Activated naive CD4-positive, alpha-beta T cell treated with anti-CD3 and anti-CD28 coated beads, Interleukin-2, amount 10 ng/mL, durations not matched to agents 7 days and 5 days (primary cell): ENCODE measurements around the gene MRAP2.
"Not testable (repeated sequence)": the region's sequence is repeated elsewhere in the genome, so short reads cannot be mapped to it uniquely, and the experiment has no call there.

Experiments used
- CTCF ChIA-PET: fragments of 350-600 bp; sonication (Branson Sonifier 250); formaldehyde crosslinking; loops from one replicate; lab custom pipeline; 2021; ENCODE audit warnings: antibody characterized with exemption; lab: Charles Lee
- DNase-seq: peaks from one replicate; pipeline ENCODE4 v3.0.0-alpha.2; 2020
- H3K27ac Mint-ChIP-seq: one replicate; pipeline ENCODE4 v1.8.0; 2021; ENCODE audit warnings: mild to moderate bottlenecking, moderate library complexity, mixed read lengths
- H3K27me3 Mint-ChIP-seq: one replicate; pipeline ENCODE4 v1.8.0; 2021; ENCODE audit warnings: mild to moderate bottlenecking, mixed read lengths
- H3K36me3 Mint-ChIP-seq: one replicate; pipeline ENCODE4 v1.8.0; 2021; ENCODE audit warnings: mixed read lengths
- H3K4me1 Mint-ChIP-seq: one replicate; pipeline ENCODE4 v1.8.0; 2021; ENCODE audit warnings: mixed read lengths
- H3K4me3 Mint-ChIP-seq: one replicate; pipeline ENCODE4 v1.8.0; 2021; ENCODE audit warnings: mild to moderate bottlenecking, moderate library complexity, mixed read lengths
- H3K9me3 Mint-ChIP-seq: one replicate; pipeline ENCODE4 v1.8.0; 2021; ENCODE audit warnings: mixed read lengths

Gene MRAP2

DNA sequence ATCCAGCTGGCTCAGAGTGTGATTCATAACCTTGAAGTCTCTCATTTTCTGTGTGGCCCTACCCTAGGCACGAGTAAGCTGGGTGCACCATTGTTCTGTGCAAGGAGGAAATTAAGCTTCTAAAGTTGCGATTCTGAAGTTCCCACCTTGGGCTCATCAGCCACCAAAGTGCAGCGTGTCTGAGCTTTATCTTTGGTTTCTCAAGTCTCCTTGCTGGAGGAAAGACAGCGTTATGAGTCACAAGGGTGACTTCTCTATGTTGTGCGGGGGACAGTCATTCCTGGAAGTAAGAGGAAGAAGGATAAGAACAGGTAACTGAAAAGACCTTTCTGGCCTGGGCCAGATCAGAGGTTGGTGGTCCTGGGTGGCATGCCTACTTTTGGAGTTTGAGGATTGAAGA lies 16.8 kb downstream of the MRAP2 start:
- CTCF ChIA-PET, result no interaction called here
- Mint-ChIP-seq H3K36me3 (no peaks in the 10 kb centered on the region), H3K4me3 (no peak overlapping the region), H3K4me1 (no peaks in the 10 kb centered on the region), H3K9me3 (no peaks in the 10 kb centered on the region), H3K27ac (no peak overlapping the region), H3K27me3 (peaks cover 8% of the 10 kb centered on the region)
- no peak for DNase-seq

DNA sequence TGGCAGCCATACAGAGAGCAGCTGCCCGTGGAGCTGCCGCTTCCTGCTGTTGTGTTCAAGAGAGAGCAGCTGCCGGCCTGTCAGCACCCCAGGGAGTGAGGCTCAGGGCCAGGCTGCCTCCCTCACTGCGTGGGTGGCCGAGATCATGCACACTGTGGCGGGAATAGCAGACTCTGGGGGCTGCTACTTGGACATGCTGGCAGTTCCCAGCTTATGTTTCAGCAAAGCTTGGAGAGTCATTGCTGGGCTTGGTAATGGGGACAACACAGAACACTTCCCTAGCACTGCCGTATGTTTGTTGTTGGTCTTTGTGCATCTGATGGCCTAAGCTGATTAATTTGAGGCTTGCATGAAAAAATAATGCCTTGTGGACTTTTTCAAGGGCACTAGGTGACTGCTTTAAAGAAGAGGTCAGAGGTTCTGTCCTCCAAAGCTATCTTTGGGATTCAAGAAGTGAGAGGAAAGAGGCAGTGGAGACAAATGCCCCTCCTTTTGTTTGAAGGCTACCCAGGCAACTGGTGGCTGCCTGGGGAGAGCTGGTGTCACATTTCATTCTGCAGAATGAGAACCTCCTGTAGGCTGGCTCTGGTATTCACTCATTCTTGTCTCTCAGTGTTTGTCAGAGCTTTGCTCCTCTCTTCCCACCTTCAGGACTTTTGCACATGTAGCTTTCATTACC lies 18.8 kb downstream of the MRAP2 start:
- Mint-ChIP-seq H3K27ac (no peak overlapping the region), H3K27me3 (peaks cover 8% of the 10 kb centered on the region), H3K4me1 (no peaks in the 10 kb centered on the region), H3K9me3 (no peaks in the 10 kb centered on the region), H3K4me3 (no peak overlapping the region), H3K36me3 (no peaks in the 10 kb centered on the region)
- no peak for DNase-seq
- CTCF ChIA-PET, result no interaction called here

- Mint-ChIP-seq H3K9me3 (no peaks in the 10 kb centered on the region), H3K27me3 (peaks cover 8% of the 10 kb centered on the region), H3K4me1 (no peaks in the 10 kb centered on the region), H3K36me3 (no peaks in the 10 kb centered on the region), H3K27ac (no peak overlapping the region), H3K4me3 (no peak overlapping the region)
- CTCF ChIA-PET, result no interaction called here
- no peak for DNase-seq
Observed at GRCh38 chr6:84052883-84053241, 19.3 kb downstream of the MRAP2 start.

DNA sequence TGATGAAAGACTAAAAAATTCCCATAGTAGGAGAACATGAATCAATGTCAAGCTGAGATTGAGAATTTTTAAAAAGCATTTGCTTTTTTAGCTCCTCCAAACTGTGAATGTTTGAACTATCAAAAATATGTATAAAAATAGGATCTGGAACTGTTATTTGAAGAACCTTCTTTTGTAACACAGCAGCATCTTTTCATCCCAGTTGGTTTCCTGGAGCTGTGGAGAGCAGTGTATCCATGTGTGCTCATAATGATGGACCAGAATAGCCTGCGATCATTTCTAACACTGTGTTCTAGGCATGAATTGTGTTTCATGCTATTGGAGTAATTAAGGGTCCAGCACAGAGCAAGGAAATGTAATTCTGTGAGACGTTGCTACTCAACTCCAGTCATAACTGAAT lies 22.1 kb downstream of the MRAP2 start:
- H3K9me3 Mint-ChIP-seq, result no peaks in the 10 kb centered on the region
- DNase-seq, result no peak
- no peak overlapping the region for H3K4me3 Mint-ChIP-seq
- H3K36me3 Mint-ChIP-seq, result no peaks in the 10 kb centered on the region
- H3K27ac Mint-ChIP-seq, result no peak overlapping the region
- H3K27me3 Mint-ChIP-seq, result peaks cover 8% of the 10 kb centered on the region
- CTCF ChIA-PET, result no interaction called here
- no peaks in the 10 kb centered on the region for H3K4me1 Mint-ChIP-seq

DNA sequence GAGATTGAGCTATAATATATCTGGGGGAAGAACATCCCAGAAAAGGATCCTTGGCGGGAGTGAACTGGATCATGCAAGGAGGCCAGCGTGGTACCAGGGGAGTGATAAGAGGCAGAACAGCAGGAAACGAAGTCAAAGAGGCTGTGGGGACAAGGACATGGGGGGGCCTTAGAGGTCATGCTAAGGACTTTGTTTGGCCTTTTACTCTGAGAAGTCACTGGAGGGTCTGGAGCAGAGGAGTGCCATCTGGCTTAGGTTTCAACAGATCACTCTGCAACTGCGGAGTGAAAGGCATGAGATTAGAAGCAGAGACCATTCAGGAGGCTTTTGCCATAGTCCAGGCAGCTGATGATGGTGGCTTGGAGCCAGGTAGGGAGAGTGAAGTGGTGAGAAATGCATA lies 24.3 kb downstream of the MRAP2 start:
- H3K4me3 Mint-ChIP-seq, result no peak overlapping the region
- CTCF ChIA-PET, result no interaction called here
- DNase-seq, result no peak
- H3K27me3 Mint-ChIP-seq, result peaks cover 4% of the 10 kb centered on the region
- no peaks in the 10 kb centered on the region for H3K4me1 Mint-ChIP-seq
- no peaks in the 10 kb centered on the region for H3K9me3 Mint-ChIP-seq
- no peaks in the 10 kb centered on the region for H3K36me3 Mint-ChIP-seq
- H3K27ac Mint-ChIP-seq, result no peak overlapping the region

DNA sequence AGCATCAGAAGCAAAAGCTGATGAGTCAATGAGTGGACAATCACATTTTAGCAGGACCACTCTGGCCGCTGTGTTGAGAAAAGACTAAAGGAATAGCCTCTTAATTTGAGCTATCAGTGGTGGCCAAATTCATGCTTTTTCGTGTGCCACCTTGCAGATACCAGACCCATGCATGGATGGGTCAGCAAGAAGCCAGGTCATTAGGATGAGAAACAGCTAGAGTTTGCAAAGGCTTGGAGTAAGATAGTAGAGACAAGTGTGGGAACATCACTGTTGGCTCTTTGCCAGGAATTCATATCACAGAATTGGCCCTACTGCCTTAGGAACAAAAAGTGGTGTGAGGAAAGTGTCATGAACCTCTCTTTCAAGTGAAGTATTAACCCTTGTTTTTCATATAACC lies 25.5 kb downstream of the MRAP2 start:
- no peaks in the 10 kb centered on the region for H3K9me3 Mint-ChIP-seq
- no peaks in the 10 kb centered on the region for H3K27me3 Mint-ChIP-seq
- no peaks in the 10 kb centered on the region for H3K4me1 Mint-ChIP-seq
- no peak overlapping the region for H3K4me3 Mint-ChIP-seq
- no peak for DNase-seq
- no peak overlapping the region for H3K27ac Mint-ChIP-seq
- no peaks in the 10 kb centered on the region for H3K36me3 Mint-ChIP-seq
- CTCF ChIA-PET, result no interaction called here

DNA sequence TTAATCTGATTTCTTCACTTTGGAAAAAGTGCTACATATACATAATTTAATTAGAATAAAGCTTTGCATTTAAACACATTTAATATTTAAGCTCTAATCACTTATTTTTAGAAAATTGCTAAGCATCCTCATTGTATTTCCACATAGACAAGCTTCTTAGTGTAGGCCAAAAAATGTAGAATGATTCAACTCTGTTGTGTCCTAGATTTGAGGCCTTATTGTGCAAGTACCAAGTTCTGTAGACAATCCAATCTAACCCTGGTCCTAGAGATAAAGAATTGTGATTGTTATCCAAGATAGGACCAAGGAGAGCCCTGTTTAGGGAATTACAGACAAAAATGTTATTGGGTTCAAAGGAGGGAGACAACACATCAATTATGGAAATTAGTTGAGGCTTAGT lies 27.6 kb downstream of the MRAP2 start:
- Mint-ChIP-seq H3K4me3 (no peak overlapping the region), H3K36me3 (no peaks in the 10 kb centered on the region), H3K27me3 (no peaks in the 10 kb centered on the region), H3K27ac (no peak overlapping the region), H3K9me3 (no peaks in the 10 kb centered on the region), H3K4me1 (no peaks in the 10 kb centered on the region)
- CTCF ChIA-PET, result no interaction called here
- no peak for DNase-seq

GRCh38 chr6:84061613-84062398 lies 28.2 kb downstream of the MRAP2 start:
- H3K9me3 Mint-ChIP-seq, result no peaks in the 10 kb centered on the region
- no peaks in the 10 kb centered on the region for H3K36me3 Mint-ChIP-seq
- H3K4me1 Mint-ChIP-seq, result no peaks in the 10 kb centered on the region
- CTCF ChIA-PET, result no interaction called here
- H3K27me3 Mint-ChIP-seq, result no peaks in the 10 kb centered on the region
- DNase-seq, result no peak
- H3K4me3 Mint-ChIP-seq, result no peak overlapping the region
- no peak overlapping the region for H3K27ac Mint-ChIP-seq

DNA sequence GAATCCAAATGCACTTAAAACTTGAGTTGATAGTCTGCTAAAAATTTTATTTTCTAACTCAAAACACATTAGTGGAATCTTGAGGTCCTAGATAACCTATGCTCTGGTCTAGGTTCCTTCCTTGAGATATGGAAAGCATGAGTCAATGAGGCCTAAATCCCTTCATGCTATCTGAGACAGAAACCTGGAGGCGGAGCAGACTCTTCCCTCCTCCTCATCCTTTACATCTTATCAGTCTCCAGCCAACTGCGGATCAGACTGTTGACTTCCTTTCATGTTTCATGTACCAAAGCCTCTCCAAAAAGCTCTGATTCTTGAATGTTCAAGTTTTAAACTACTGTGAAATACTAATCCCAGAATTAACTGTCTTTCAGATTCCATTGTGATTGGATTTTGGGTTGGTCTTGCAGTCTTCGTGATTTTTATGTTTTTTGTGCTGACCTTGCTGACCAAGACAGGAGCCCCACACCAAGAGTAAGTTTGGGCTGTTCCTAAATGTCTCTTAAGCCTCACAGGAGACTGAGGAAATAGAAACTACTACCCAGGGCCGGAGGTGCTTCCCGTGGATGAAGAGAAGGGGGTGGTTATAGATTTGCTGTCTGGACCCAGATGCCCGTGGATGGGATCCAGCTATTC lies 29.1 kb downstream of the MRAP2 start:
- Mint-ChIP-seq H3K27ac (no peak overlapping the region), H3K36me3 (no peaks in the 10 kb centered on the region), H3K4me1 (no peaks in the 10 kb centered on the region), H3K27me3 (no peaks in the 10 kb centered on the region), H3K4me3 (no peak overlapping the region), H3K9me3 (no peaks in the 10 kb centered on the region)
- no peak for DNase-seq
- CTCF ChIA-PET, result no interaction called here

DNA sequence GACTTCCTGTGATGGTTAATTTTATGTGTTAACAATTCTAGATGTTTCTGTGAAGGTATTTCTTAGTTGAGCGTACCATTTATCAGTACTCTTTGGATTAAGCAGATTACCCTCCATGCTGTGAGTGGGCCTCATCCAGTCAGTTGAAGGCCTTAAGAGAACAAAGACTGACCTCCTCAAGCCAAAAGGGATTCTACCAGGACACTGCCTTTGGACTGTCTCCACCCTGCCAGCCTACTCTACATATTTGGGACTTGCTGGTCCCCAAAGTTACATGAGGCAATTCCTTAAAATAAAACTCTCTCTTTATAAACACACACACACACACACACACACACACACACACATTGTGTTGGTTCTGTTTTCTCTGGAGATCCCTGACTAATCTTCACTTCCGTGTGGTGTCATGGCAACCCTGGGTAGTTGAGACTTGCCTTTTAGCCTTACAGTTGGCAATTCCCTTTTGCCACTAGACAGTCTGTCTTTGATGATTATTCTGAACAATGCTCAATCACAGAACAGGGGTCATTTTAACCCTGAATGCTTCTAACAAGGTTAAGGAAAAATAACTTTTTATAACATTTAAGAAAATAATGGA lies 32.2 kb downstream of the MRAP2 start:
- no peak overlapping the region for H3K4me3 Mint-ChIP-seq
- no peaks in the 10 kb centered on the region for H3K9me3 Mint-ChIP-seq
- H3K27ac Mint-ChIP-seq, result no peak overlapping the region
- no peaks in the 10 kb centered on the region for H3K4me1 Mint-ChIP-seq
- no peak for DNase-seq
- no peaks in the 10 kb centered on the region for H3K36me3 Mint-ChIP-seq
- CTCF ChIA-PET, result no interaction called here
- H3K27me3 Mint-ChIP-seq, result peaks cover 5% of the 10 kb centered on the region

GRCh38 chr6:84066536-84066935 lies 33.0 kb downstream of the MRAP2 start:
- no peaks in the 10 kb centered on the region for H3K36me3 Mint-ChIP-seq
- H3K27ac Mint-ChIP-seq, result no peak overlapping the region
- CTCF ChIA-PET, result no interaction called here
- DNase-seq, result no peak
- H3K27me3 Mint-ChIP-seq, result peaks cover 5% of the 10 kb centered on the region
- H3K9me3 Mint-ChIP-seq, result no peaks in the 10 kb centered on the region
- no peak overlapping the region for H3K4me3 Mint-ChIP-seq
- H3K4me1 Mint-ChIP-seq, result no peaks in the 10 kb centered on the region

GRCh38 chr6:84068873-84069272 lies 35.3 kb downstream of the MRAP2 start:
- H3K4me3 Mint-ChIP-seq, H3K4me1 Mint-ChIP-seq, H3K27me3 Mint-ChIP-seq, DNase-seq, H3K27ac Mint-ChIP-seq, H3K9me3 Mint-ChIP-seq, H3K36me3 Mint-ChIP-seq: not testable (repeated sequence)
- CTCF ChIA-PET, result interaction anchor here (0.6 kb wide), 1 partner anchor 25 kb away, joined by 3 read pairs; no protein-coding TSS in a partner anchor

DNA sequence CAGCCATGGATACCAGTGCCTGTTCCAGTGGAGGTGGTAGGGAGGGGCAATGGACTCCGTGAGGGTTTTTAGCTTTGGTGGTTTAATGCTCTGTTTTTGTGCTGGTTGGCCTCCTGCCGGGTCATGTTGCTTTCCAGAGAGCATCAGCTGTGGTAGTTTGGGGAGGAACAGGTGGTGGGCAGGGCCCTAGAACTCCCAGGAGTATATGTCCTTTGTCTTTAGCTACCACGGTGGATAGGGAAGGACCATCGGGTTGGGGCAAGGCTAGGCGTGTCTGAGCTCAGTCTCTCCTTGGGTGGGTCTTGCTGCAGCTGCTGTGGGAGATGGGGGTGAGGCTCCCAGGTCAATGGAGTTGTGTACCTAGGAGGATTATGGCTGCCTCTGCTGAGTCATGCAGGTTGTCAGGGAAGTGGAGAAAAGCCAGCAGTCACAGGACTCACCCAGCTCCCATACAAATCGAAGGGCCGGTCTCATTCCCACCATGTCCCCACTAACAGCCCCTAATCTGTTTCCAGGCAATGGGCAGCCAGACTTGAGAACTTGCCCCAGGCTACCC lies 38.9 kb downstream of the MRAP2 start:
- H3K4me1 Mint-ChIP-seq, result no peaks in the 10 kb centered on the region
- CTCF ChIA-PET, result no interaction called here
- peaks cover 8% of the 10 kb centered on the region for H3K27me3 Mint-ChIP-seq
- H3K9me3 Mint-ChIP-seq, result no peaks in the 10 kb centered on the region
- H3K4me3 Mint-ChIP-seq, result no peak overlapping the region
- no peak overlapping the region for H3K27ac Mint-ChIP-seq
- no peaks in the 10 kb centered on the region for H3K36me3 Mint-ChIP-seq
- DNase-seq, result no peak

GRCh38 chr6:84074988-84075781 lies 41.6 kb downstream of the MRAP2 start:
- peaks cover 3% of the 10 kb centered on the region for H3K27me3 Mint-ChIP-seq
- H3K4me1 Mint-ChIP-seq, result no peaks in the 10 kb centered on the region
- no peak overlapping the region for H3K4me3 Mint-ChIP-seq
- H3K36me3 Mint-ChIP-seq, result no peaks in the 10 kb centered on the region
- DNase-seq, result no peak
- H3K27ac Mint-ChIP-seq, result no peak overlapping the region
- H3K9me3 Mint-ChIP-seq, result no peaks in the 10 kb centered on the region
- CTCF ChIA-PET, result no interaction called here
